ENCODE results near the gene CLDN1. TPM values are rescaled to one million over a fixed set of nuclear protein-coding genes. Genes with fewer than 3 reads are reported as not detected.

The CLDN1 gene
- total and polyA plus RNA-seq, 2 of the 13 experiments (the other 11 are each of a cell fraction or from before 2014, with no cell fraction given): 42.7 to 51.6 TPM

DNA sequence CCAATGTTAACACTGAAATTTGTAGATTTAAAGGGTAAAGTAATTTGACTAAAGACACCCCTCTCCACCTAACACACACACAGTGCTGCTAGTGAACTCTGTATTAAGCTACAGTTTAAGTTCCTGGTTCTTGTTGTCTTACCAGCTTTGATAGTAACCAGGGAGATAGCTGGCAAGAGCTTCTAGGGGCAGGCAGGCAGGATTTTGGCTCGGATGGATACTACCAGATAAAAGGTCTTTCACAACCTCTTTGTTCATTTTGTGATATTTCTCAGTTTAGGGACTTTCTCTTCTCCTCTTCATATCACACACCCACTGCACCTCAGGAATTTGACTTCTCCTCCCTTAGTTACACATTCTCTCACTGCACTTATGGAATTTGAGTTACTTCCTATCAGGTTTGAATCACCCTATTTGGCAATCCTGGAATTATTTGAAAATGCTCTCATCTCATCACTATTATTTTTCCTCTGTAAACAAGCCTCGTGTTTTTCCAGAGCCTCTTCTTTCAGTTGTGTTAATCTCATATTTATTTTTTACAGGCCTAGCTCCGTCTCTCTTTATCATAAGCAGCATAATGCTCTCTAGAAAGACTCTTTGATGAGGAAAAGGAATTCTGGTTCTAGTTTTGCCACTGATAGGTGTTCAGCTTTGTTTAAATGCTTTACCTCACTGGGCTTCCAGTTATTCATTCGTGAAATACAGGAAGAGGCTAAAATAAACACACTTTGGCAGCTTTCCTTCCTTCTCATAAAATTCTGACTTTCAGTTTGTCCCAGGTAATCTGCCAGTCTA, 23.0 kb upstream of the CLDN1 start (continued):
- TF ChIP-seq, protein P1, sequence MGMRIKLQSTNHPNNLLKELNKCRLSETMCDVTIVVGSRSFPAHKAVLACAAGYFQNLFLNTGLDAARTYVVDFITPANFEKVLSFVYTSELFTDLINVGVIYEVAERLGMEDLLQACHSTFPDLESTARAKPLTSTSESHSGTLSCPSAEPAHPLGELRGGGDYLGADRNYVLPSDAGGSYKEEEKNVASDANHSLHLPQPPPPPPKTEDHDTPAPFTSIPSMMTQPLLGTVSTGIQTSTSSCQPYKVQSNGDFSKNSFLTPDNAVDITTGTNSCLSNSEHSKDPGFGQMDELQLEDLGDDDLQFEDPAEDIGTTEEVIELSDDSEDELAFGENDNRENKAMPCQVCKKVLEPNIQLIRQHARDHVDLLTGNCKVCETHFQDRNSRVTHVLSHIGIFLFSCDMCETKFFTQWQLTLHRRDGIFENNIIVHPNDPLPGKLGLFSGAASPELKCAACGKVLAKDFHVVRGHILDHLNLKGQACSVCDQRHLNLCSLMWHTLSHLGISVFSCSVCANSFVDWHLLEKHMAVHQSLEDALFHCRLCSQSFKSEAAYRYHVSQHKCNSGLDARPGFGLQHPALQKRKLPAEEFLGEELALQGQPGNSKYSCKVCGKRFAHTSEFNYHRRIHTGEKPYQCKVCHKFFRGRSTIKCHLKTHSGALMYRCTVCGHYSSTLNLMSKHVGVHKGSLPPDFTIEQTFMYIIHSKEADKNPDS (CRISPR knock-in tag; IDR thresholded peaks at IDR 0.05): no peak
- TF ChIP-seq JARID2 (CRISPR knock-in tag; IDR thresholded peaks at IDR 0.05; ENCODE audit: insufficient replicate concordance) (no peak), MAFF (IDR thresholded peaks at IDR 0.05; ENCODE audit: low read depth, low read length) (no peak), FOXJ3 (CRISPR knock-in tag; IDR thresholded peaks at IDR 0.05; ENCODE audit: borderline replicate concordance) (peak; percentile 76; the same call in 1 of the 2 replicates), KLF16 (CRISPR knock-in tag; IDR thresholded peaks at IDR 0.05) (peak in 1 of 2 experiments; percentile 18; a peak in 1 of 4 replicates), ZNF557 (CRISPR knock-in tag; IDR thresholded peaks at IDR 0.05) (no peak), ZNF367 (CRISPR knock-in tag; IDR thresholded peaks at IDR 0.05; ENCODE audit: borderline replicate concordance) (no peak), SYNCRIP (IDR thresholded peaks at IDR 0.05; ENCODE audit: insufficient read depth, low read depth, low read length) (no peak), HOXA9 (CRISPR knock-in tag; IDR thresholded peaks at IDR 0.05; ENCODE audit: borderline replicate concordance) (no peak), KDM3A (CRISPR knock-in tag; IDR thresholded peaks at IDR 0.05; ENCODE audit: low read depth) (peak; percentile 21; the same call in 1 of the 2 replicates), ZNF468 (CRISPR knock-in tag; IDR thresholded peaks at IDR 0.05) (no peak), ZNF556 (CRISPR knock-in tag; IDR thresholded peaks at IDR 0.05; ENCODE audit: borderline replicate concordance) (no peak)
- TF ChIP-seq, protein P2, sequence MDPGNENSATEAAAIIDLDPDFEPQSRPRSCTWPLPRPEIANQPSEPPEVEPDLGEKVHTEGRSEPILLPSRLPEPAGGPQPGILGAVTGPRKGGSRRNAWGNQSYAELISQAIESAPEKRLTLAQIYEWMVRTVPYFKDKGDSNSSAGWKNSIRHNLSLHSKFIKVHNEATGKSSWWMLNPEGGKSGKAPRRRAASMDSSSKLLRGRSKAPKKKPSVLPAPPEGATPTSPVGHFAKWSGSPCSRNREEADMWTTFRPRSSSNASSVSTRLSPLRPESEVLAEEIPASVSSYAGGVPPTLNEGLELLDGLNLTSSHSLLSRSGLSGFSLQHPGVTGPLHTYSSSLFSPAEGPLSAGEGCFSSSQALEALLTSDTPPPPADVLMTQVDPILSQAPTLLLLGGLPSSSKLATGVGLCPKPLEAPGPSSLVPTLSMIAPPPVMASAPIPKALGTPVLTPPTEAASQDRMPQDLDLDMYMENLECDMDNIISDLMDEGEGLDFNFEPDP (CRISPR knock-in tag; conservative IDR thresholded peaks at IDR 0.05): no peak
- TF ChIP-seq, protein P3, sequence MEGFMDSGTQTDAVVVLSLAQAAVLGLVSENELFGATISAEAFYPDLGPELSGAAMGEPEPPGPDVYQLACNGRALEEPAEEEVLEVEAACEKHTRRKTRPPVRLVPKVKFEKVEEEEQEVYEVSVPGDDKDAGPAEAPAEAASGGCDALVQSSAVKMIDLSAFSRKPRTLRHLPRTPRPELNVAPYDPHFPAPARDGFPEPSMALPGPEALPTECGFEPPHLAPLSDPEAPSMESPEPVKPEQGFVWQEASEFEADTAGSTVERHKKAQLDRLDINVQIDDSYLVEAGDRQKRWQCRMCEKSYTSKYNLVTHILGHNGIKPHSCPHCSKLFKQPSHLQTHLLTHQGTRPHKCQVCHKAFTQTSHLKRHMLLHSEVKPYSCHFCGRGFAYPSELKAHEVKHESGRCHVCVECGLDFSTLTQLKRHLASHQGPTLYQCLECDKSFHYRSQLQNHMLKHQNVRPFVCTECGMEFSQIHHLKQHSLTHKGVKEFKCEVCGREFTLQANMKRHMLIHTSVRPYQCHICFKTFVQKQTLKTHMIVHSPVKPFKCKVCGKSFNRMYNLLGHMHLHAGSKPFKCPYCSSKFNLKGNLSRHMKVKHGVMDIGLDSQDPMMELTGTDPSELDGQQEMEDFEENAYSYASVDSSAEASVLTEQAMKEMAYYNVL (CRISPR knock-in tag; IDR thresholded peaks at IDR 0.05; ENCODE audit: borderline replicate concordance): peak; percentile 94
- TF ChIP-seq, protein P4, sequence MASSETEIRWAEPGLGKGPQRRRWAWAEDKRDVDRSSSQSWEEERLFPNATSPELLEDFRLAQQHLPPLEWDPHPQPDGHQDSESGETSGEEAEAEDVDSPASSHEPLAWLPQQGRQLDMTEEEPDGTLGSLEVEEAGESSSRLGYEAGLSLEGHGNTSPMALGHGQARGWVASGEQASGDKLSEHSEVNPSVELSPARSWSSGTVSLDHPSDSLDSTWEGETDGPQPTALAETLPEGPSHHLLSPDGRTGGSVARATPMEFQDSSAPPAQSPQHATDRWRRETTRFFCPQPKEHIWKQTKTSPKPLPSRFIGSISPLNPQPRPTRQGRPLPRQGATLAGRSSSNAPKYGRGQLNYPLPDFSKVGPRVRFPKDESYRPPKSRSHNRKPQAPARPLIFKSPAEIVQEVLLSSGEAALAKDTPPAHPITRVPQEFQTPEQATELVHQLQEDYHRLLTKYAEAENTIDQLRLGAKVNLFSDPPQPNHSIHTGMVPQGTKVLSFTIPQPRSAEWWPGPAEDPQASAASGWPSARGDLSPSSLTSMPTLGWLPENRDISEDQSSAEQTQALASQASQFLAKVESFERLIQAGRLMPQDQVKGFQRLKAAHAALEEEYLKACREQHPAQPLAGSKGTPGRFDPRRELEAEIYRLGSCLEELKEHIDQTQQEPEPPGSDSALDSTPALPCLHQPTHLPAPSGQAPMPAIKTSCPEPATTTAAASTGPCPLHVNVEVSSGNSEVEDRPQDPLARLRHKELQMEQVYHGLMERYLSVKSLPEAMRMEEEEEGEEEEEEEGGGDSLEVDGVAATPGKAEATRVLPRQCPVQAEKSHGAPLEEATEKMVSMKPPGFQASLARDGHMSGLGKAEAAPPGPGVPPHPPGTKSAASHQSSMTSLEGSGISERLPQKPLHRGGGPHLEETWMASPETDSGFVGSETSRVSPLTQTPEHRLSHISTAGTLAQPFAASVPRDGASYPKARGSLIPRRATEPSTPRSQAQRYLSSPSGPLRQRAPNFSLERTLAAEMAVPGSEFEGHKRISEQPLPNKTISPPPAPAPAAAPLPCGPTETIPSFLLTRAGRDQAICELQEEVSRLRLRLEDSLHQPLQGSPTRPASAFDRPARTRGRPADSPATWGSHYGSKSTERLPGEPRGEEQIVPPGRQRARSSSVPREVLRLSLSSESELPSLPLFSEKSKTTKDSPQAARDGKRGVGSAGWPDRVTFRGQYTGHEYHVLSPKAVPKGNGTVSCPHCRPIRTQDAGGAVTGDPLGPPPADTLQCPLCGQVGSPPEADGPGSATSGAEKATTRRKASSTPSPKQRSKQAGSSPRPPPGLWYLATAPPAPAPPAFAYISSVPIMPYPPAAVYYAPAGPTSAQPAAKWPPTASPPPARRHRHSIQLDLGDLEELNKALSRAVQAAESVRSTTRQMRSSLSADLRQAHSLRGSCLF (CRISPR knock-in tag; IDR thresholded peaks at IDR 0.05; ENCODE audit: borderline replicate concordance): no peak
- TF ChIP-seq, protein P5, sequence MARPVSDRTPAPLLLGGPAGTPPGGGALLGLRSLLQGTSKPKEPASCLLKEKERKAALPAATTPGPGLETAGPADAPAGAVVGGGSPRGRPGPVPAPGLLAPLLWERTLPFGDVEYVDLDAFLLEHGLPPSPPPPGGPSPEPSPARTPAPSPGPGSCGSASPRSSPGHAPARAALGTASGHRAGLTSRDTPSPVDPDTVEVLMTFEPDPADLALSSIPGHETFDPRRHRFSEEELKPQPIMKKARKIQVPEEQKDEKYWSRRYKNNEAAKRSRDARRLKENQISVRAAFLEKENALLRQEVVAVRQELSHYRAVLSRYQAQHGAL (CRISPR knock-in tag; IDR thresholded peaks at IDR 0.05; ENCODE audit: not compliant biosample characterization): no peak
